Measurements from ENCODE around the gene HOOK2. TPM values are rescaled to one million over a fixed set of nuclear protein-coding genes. Genes with fewer than 3 reads are reported as not detected.

HOOK2 gene
- total RNA-seq, 4 donors from 2014 or later = 49.9 to 122 (median 65.8) TPM

DNA sequence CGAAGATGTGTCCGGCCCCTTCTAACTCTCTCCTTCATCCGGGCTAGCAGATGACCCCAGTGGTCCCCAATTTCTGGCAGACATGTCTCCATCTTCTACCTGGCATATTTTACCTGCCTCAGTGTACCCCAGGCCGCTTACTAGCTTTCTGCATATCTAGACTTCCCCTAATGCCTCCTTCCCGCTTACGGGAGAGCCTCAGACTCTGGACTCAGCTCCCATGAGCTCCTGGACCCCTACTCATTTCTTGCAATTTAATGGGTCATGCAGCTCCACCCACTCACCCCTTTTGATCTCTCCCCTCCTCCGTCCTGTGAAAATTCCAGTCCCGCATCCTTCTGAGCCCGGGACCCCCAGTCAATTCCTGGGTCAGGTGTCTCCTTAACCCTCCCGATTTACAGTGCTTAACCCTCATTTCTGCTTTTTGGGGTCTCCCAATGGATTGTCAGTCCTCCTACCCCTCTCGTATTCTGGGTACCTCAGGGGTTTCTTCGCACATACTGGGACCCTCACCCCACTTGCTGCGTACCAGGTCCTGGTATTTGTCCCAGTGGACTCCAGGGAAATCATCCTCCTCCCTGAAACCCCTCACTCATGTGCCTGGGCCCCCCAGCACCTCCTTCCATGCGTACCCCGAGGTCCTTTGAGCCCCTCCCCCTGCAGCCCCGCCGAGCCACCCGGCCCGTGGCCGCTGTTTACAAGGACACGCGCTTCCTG lies 15.4 kb upstream of the HOOK2 start:
- intact Hi-C loops (cut with DNase I; ENCODE audit: low total_unique reads) = no loop called here
- H3K4me3 ChIP-seq (ENCODE audit: low read depth, poor library complexity, severe bottlenecking) = peak overlapping the region; percentile 27
- TF ChIP-seq, protein P1, sequence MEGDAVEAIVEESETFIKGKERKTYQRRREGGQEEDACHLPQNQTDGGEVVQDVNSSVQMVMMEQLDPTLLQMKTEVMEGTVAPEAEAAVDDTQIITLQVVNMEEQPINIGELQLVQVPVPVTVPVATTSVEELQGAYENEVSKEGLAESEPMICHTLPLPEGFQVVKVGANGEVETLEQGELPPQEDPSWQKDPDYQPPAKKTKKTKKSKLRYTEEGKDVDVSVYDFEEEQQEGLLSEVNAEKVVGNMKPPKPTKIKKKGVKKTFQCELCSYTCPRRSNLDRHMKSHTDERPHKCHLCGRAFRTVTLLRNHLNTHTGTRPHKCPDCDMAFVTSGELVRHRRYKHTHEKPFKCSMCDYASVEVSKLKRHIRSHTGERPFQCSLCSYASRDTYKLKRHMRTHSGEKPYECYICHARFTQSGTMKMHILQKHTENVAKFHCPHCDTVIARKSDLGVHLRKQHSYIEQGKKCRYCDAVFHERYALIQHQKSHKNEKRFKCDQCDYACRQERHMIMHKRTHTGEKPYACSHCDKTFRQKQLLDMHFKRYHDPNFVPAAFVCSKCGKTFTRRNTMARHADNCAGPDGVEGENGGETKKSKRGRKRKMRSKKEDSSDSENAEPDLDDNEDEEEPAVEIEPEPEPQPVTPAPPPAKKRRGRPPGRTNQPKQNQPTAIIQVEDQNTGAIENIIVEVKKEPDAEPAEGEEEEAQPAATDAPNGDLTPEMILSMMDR (IDR thresholded peaks at IDR 0.05) = no peak
- TF ChIP-seq POLR2A (IDR thresholded peaks at IDR 0.05) = no peak
- WGBS, 2 donors = 1% methylated on average over 15 to 17 of the region's 22 CpGs
- peak in 1 of 2 donors; percentile 38 for DNase-seq (ENCODE audit: low spot score in 2 of 2)

DNA sequence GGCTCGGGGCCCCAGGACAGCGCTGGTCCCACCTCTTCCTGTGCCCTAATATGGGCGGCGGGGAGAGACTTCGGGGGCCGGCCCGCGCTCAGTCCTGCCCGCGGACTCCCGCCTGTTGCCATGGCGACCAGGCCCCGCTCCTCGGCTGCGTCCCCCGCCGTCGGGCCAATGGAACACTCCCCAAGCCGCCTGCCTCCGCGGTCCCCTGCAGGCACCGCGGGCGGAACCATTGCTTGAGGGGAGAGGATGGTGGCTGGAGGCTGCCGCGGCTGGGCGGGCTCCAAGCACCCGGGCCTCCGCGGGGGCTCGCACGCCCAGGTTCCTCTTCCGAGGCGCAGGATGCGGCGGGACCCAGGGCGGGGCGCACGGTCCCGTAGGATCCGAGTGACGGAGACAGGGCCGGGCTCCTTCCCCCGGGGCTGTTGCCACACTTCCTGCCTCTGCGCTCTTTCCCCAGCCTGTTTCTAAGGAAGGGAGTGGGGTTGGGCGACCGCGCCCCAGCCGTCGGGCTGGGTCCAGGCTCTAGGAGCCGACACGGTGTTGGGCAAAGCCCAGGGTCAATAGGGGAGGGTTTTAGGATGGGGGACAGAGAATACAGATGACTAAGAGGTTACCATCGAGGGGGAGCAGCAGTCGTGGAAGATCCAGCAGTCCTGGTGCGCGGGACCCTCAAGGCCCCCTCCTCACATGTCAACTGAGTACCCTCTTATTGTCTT lies 14.7 kb upstream of the HOOK2 start:
- intact Hi-C loops (cut with DNase I; ENCODE audit: low total_unique reads) = no loop called here
- DNase-seq (ENCODE audit: low spot score in 2 of 2) = peak; percentile 94 to 99
- WGBS, 2 donors = 0 to 2% methylated on average over 11 to 44 of the region's 56 CpGs
- TF ChIP-seq, protein P1 (IDR thresholded peaks at IDR 0.05) = peak in 1 of 3 donors; percentile 11
- TF ChIP-seq POLR2A (IDR thresholded peaks at IDR 0.05) = peak in 1 of 2 donors; percentile 70
- H3K4me3 ChIP-seq (ENCODE audit: low read depth, poor library complexity, severe bottlenecking) = peak overlapping the region; percentile 27

DNA sequence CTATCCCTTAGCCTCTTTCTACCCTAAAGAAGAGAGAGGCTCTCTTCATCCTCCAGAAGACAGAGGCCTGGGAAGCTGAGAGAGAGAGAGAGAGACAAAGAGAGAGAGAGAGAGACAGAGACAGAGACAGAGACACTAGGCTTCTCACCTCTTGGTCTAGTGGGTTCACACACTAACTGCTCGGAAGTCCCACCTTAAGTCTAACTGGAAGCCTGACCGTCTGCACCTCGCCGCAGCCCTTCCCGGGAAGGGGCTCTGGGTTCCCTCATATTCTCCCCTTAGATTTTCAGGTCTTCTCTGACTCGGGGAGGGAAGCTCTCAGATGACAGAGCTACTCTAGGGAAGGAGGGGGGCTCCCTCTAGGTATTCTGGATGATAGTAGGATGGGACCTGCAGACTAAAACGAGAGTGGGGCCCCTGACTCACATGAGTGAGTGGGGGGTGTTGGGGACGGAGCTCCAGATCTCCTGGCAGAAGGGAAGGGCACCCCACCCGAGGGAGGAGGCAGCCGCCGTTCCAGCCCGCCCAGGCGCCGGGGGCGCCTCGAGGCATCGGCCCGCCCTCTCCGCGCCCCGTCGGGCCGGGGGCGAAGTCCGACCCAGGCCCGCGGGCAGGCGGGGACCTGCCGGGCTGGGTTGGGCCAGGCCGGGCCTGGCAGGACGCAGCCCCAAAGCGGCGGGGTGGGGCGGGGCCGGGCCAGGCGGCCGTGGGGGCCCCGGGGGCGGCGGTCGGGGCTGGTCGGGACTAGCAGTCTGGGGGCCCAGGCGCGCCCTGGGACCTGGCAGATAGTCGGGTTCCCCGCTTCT lies 13.9 kb upstream of the HOOK2 start:
- peak overlapping the region; percentile 28 for H3K4me3 ChIP-seq (ENCODE audit: low read depth, poor library complexity, severe bottlenecking)
- peak in 1 of 2 donors; percentile 49 for DNase-seq (ENCODE audit: low spot score in 2 of 2)
- TF ChIP-seq, protein P1 (IDR thresholded peaks at IDR 0.05) = no peak
- TF ChIP-seq POLR2A (IDR thresholded peaks at IDR 0.05) = no peak
- intact Hi-C loops (cut with DNase I; ENCODE audit: low total_unique reads) = no loop called here
- 0 to 1% methylated on average over 11 to 26 of the region's 46 CpGs for WGBS, 2 donors

DNA sequence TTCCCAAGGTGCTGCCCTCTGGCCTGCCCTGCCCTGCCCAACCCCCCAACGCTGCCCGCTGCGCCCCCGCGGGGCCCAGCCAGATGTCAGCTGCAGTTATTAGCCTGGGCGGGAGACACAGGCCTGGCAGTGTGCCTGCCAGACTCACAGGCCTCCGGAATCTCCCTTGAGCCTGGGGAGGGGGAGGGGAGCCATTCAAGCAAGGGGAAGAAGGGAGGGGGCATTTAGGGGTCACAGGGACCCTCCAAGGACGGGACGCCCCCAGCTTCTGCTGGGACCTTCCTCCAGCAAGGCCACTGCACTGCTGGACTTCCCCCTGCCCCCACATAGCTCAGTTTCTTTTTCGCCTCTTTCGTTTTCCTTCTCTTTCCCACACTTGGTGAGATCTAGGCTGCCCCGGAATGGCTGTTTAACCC lies 13.3 kb upstream of the HOOK2 start:
- TF ChIP-seq POLR2A (IDR thresholded peaks at IDR 0.05) = no peak
- TF ChIP-seq, protein P1 (IDR thresholded peaks at IDR 0.05) = no peak
- H3K4me3 ChIP-seq (ENCODE audit: low read depth, poor library complexity, severe bottlenecking) = no peak overlapping the region
- 3% methylated on average over 7 to 9 of the region's 12 CpGs for WGBS, 2 donors
- intact Hi-C loops (cut with DNase I; ENCODE audit: low total_unique reads) = no loop called here
- peak; percentile 72 to 94 for DNase-seq (ENCODE audit: low spot score in 2 of 2)

DNA sequence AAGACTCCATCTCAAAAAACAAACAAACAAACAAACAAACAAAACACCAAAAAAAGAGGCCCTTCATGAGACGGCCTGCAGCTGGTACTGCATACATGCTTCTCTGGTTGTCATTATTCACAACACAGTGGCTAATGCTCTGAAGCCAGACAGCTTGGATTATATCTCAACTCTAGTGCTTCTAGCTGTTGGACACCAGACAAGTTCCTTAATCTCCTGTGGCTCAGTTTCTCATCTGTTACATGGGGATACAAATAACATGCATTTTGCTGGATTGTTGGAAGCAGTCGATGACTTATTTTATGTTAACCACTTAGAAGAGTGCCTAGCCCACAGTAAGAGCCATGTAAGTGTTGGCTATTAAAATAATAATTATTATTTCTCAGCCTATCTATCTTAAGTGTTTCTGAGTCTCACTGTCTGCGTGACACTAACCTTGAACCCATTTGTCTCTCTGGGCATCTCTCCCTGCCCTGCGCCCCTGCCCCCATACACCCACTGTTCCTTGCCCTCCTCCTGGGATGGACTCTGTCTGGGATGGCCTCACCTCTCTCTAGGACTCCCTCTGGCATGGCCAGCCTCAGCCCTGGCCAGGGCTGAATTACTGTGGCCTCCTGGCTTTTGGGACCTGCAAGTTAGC lies 12.8 kb upstream of the HOOK2 start:
- intact Hi-C loops (cut with DNase I; ENCODE audit: low total_unique reads) = no loop called here
- no peak overlapping the region for H3K4me3 ChIP-seq (ENCODE audit: low read depth, poor library complexity, severe bottlenecking)
- TF ChIP-seq, protein P1 (IDR thresholded peaks at IDR 0.05) = no peak
- TF ChIP-seq POLR2A (IDR thresholded peaks at IDR 0.05) = no peak
- WGBS, 2 donors = 27 to 34% methylated on average over 4 of the region's 4 CpGs
- DNase-seq (ENCODE audit: low spot score in 2 of 2) = no peak

All from lower leg skin (tissue), 4 donors.